Inferior parietal cortex (tissue), 1 donor: ENCODE results near the gene RRAS2.

Experiments used
- DNase-seq: peaks from one replicate; pipeline ENCODE4 v3.0.0-alpha.2; 2016; ENCODE audit errors: extremely low spot score

The RRAS2 gene

GRCh38 chr11:14336507-14337503, 22.2 kb downstream of the RRAS2 start:
- DNase-seq = no peak

GRCh38 chr11:14335712-14336111, 23.3 kb downstream of the RRAS2 start:
- no peak for DNase-seq

- DNase-seq = no peak
Measured at GRCh38 chr11:14334893-14335292, 24.1 kb downstream of the RRAS2 start.

GRCh38 chr11:14334192-14334591, 24.8 kb downstream of the RRAS2 start:
- DNase-seq = no peak

GRCh38 chr11:14331476-14332136, 27.4 kb downstream of the RRAS2 start:
- DNase-seq = no peak

- DNase-seq = no peak
Measured at GRCh38 chr11:14330881-14331280, 28.1 kb downstream of the RRAS2 start.

- no peak for DNase-seq
Measured at GRCh38 chr11:14329702-14330101, 29.3 kb downstream of the RRAS2 start.

- DNase-seq = no peak
Measured at GRCh38 chr11:14327116-14327515, 31.9 kb downstream of the RRAS2 start.

- no peak for DNase-seq
Measured at GRCh38 chr11:14323118-14323676, 35.8 kb downstream of the RRAS2 start.

GRCh38 chr11:14322510-14322909, 36.5 kb downstream of the RRAS2 start:
- no peak for DNase-seq

- no peak for DNase-seq
Measured at GRCh38 chr11:14320020-14320419, 39.0 kb downstream of the RRAS2 start.

GRCh38 chr11:14318581-14318981, 40.4 kb downstream of the RRAS2 start:
- no peak for DNase-seq

GRCh38 chr11:14317659-14318325, 41.2 kb downstream of the RRAS2 start:
- DNase-seq = no peak

- DNase-seq = no peak
Measured at GRCh38 chr11:14315130-14315529, 43.9 kb downstream of the RRAS2 start.

- DNase-seq = no peak
Measured at GRCh38 chr11:14314127-14314526, 44.9 kb downstream of the RRAS2 start.

GRCh38 chr11:14312736-14313438, 46.1 kb downstream of the RRAS2 start:
- no peak for DNase-seq

GRCh38 chr11:14310679-14311078, 48.3 kb downstream of the RRAS2 start:
- no peak for DNase-seq

- no peak for DNase-seq
Measured at GRCh38 chr11:14309425-14310192, 49.4 kb downstream of the RRAS2 start.

GRCh38 chr11:14308897-14309387, 50.0 kb downstream of the RRAS2 start:
- no peak for DNase-seq

GRCh38 chr11:14308114-14308896, 50.7 kb downstream of the RRAS2 start:
- no peak for DNase-seq
